GM21360 (cell line): ENCODE measurements around the gene SLC13A3.

ENCODE experiments used
- ATAC-seq: cut with Tn5 transposase; IDR thresholded peaks from one replicate; pipeline ENCODE4 v1.9.1; 2021; ENCODE audit warnings: mild to moderate bottlenecking, moderate library complexity; ENCODE audit not compliant: unreplicated experiment

Gene SLC13A3

GRCh38 chr20:46545077-46545826, 106.0 kb downstream of the SLC13A3 start:
- ATAC-seq = no peak

- no peak for ATAC-seq
Measured at GRCh38 chr20:46544576-46544975, 106.7 kb downstream of the SLC13A3 start.

- no peak for ATAC-seq
Measured at GRCh38 chr20:46543959-46544358, 107.3 kb downstream of the SLC13A3 start.

- ATAC-seq = no peak
Measured at GRCh38 chr20:46543033-46543432, 108.2 kb downstream of the SLC13A3 start.

- no peak for ATAC-seq
Measured at GRCh38 chr20:46541229-46541935, 109.9 kb downstream of the SLC13A3 start.

- ATAC-seq = no peak
Measured at GRCh38 chr20:46539113-46539512, 112.1 kb downstream of the SLC13A3 start.

GRCh38 chr20:46530640-46531039, 120.6 kb downstream of the SLC13A3 start:
- no peak for ATAC-seq

GRCh38 chr20:46523696-46524328, 127.4 kb downstream of the SLC13A3 start:
- ATAC-seq = no peak

GRCh38 chr20:46523108-46523507, 128.2 kb downstream of the SLC13A3 start:
- ATAC-seq = no peak

- peak; percentile 48 for ATAC-seq
Measured at GRCh38 chr20:46520976-46521579, 130.2 kb downstream of the SLC13A3 start.

GRCh38 chr20:46520540-46520939, 130.7 kb downstream of the SLC13A3 start:
- no peak for ATAC-seq

GRCh38 chr20:46519471-46520068, 131.7 kb downstream of the SLC13A3 start:
- ATAC-seq = no peak

GRCh38 chr20:46512943-46513844, 138.1 kb downstream of the SLC13A3 start, which contains the start of gene ZNF334:
Gene ZNF334, minus strand, starts transcription at chr20:46513559. Its CDS starts 1,457 bp downstream, at chr20:46512102.
- no peak for ATAC-seq

- ATAC-seq = no peak
Measured at GRCh38 chr20:46509523-46509922, 141.7 kb downstream of the SLC13A3 start.
